Parathyroid adenoma (tissue), 2 donors: ENCODE measurements around the gene MED8.

ENCODE experiments used
- H2AFZ ChIP-seq: fragments of 300-600 bp; sonication (generic); one replicate; pipeline ENCODE4 v1.7.0; 2017; ENCODE audit warnings: antibody characterized with exemption, mild to moderate bottlenecking
- H3K27ac ChIP-seq: fragments of 300-600 bp; sonication (generic); one replicate; pipeline ENCODE4 v1.7.0; 2017
- H3K27me3 ChIP-seq: fragments of 300-600 bp; sonication (generic); one replicate; pipeline ENCODE4 v1.7.0; 2017; ENCODE audit warnings: low read length; ENCODE audit not compliant: control insufficient read depth, insufficient read depth
- H3K36me3 ChIP-seq: fragments of 300-600 bp; sonication (generic); one replicate; pipeline ENCODE4 v1.7.0; 2017; ENCODE audit warnings: low read length; ENCODE audit not compliant: control insufficient read depth, insufficient read depth
- H3K4me1 ChIP-seq: fragments of 300-600 bp; sonication (generic); one replicate; pipeline ENCODE4 v1.7.0; 2017; ENCODE audit warnings: control low read depth
- H3K4me2 ChIP-seq: fragments of 300-600 bp; sonication (generic); one replicate; pipeline ENCODE4 v1.7.0; 2017; ENCODE audit warnings: low read length
- H3K4me3 ChIP-seq: fragments of 300-600 bp; sonication (generic); one replicate; pipeline ENCODE4 v1.7.0; 2017; ENCODE audit warnings: low read depth, low read length
- H3K79me2 ChIP-seq: fragments of 300-600 bp; sonication (generic); one replicate; pipeline ENCODE4 v1.7.0; 2017; ENCODE audit warnings: control low read depth
- H3K9ac ChIP-seq: fragments of 300-600 bp; sonication (generic); one replicate; pipeline ENCODE4 v1.7.0; 2017; ENCODE audit warnings: mild to moderate bottlenecking
- H3K9me3 ChIP-seq: fragments of 300-600 bp; sonication (generic); one replicate; pipeline ENCODE4 v1.7.0; 2017; ENCODE audit warnings: low read length; ENCODE audit not compliant: control insufficient read depth
- CTCF ChIP-seq: fragments of 300-600 bp; sonication (generic); IDR thresholded peaks from one replicate; pipeline ENCODE4 v1.7.0; 2017; ENCODE audit warnings: antibody characterized with exemption, mild to moderate bottlenecking
- donor health status: primary hyperparathyroidism.

The MED8 gene

DNA sequence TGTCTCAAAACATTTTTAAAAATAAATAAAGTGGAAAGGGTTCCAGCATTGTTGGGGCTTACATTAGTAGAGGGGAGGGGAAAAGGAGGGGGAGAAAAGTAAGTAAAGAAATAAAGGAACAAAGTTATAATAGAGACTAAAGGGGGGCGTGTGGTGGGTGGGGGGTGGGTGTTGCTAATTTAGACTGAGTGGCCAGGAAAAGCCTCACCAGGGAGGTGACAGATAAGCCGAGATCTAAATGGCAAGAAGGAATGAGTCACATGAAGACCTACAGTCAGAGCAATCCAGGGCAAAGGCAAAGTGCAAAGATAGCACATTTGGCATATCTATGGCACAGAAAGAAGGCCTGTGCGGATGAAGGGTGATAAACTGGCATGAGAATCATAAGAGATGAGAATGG, 44.5 kb downstream of the MED8 start:
- Histone ChIP-seq H3K27ac (no peak overlapping the region), H3K36me3 (no peaks in the 10 kb centered on the region), H3K9ac (no peak overlapping the region), H3K4me2 (peak overlapping the region; percentile 8), H3K4me3 (no peak overlapping the region), H2AFZ (peak overlapping the region; percentile 29), H3K79me2 (no peaks in the 10 kb centered on the region), H3K27me3 (no peaks in the 10 kb centered on the region), H3K9me3 (no peaks in the 10 kb centered on the region), H3K4me1 (peaks cover 3% of the 10 kb centered on the region)
- no peak for TF ChIP-seq CTCF

DNA sequence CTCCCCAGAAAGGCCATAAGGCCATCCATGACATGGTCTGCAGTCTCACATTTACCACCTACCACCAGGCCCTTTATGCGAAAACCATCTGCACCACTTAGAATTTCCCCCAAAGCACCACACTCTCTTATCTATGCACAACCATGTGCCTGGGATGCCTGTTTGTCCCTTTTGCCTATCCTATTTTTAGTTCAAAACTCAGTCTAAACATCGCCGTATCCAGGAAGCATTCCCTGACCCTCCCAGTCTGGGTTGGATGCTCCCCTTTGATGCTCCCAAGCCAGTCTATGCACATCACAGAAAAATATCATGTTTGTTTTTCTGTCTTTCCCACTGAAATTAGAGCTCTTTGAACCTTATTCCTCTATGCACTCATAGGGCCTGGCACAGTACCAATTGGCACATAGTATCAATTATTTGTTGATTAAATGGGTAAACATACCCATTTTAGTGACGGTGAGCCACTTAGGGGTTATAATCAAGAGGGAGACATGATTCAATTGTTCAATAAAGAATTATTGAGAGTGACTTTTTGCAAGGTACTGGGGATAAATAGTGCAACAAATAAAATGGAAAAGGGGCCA, 45.2 kb downstream of the MED8 start:
- H3K27me3 ChIP-seq: no peaks in the 10 kb centered on the region
- TF ChIP-seq CTCF: no peak
- no peaks in the 10 kb centered on the region for H3K9me3 ChIP-seq
- no peaks in the 10 kb centered on the region for H3K36me3 ChIP-seq
- no peak overlapping the region for H3K27ac ChIP-seq
- no peaks in the 10 kb centered on the region for H3K79me2 ChIP-seq
- H3K4me1 ChIP-seq: peaks cover 3% of the 10 kb centered on the region
- H3K4me2 ChIP-seq: no peak overlapping the region
- H3K4me3 ChIP-seq: no peak overlapping the region
- no peak overlapping the region for H3K9ac ChIP-seq
- no peak overlapping the region for H2AFZ ChIP-seq

DNA sequence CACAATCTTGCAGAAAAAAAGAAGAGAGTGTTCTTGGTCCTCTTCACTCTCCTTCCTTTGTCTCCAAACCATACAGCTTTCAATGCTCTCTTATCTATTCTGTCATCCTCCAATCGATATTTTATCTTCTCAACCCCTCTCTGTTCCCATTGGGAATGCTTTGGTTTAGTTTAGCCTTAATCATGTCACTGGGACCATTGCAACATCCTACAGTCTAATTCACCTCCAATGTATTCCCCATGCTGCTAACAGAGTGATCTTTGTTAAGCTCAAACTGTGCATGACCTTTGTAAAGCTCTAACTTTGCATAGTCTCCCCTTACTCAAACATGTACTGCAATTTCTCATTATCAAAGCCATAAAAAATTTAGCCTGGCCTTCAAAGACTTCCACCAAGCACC, 49.0 kb downstream of the MED8 start:
- Histone ChIP-seq H2AFZ (no peak overlapping the region), H3K9ac (no peak overlapping the region), H3K9me3 (no peaks in the 10 kb centered on the region), H3K4me3 (no peak overlapping the region), H3K36me3 (no peaks in the 10 kb centered on the region), H3K4me2 (no peak overlapping the region), H3K27me3 (no peaks in the 10 kb centered on the region), H3K4me1 (no peaks in the 10 kb centered on the region), H3K79me2 (no peaks in the 10 kb centered on the region), H3K27ac (no peak overlapping the region)
- no peak for TF ChIP-seq CTCF

- TF ChIP-seq CTCF: no peak
- Histone ChIP-seq H3K36me3 (no peaks in the 10 kb centered on the region), H3K27me3 (no peaks in the 10 kb centered on the region), H3K4me1 (no peaks in the 10 kb centered on the region), H3K4me3 (no peak overlapping the region), H3K27ac (no peak overlapping the region), H3K9me3 (no peaks in the 10 kb centered on the region), H3K4me2 (no peak overlapping the region), H3K9ac (no peak overlapping the region), H3K79me2 (no peaks in the 10 kb centered on the region), H2AFZ (no peak overlapping the region)
Observed at GRCh38 chr1:43339584-43340232, 49.9 kb downstream of the MED8 start.

DNA sequence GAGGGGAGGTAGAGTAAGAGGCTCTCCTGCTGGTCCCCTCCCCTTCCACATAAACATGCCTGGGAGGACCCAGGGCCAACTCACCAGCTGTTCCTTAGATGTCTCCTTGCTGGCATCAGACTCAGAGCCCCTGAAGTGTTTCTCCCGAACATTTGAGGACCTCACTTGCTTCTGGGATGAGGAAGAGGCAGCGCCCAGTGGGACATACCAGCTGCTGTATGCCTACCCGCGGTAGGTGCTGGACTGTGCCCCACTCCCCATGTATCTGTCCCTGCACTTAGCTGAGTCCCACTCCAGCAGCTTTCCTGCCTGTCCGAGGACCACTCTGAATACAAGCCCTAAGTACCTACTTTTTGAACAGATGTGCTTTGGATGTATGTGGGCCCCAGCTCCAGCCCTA, 51.6 kb downstream of the MED8 start:
- H3K4me2 ChIP-seq: no peak overlapping the region
- TF ChIP-seq CTCF: no peak
- no peaks in the 10 kb centered on the region for H3K79me2 ChIP-seq
- H3K4me1 ChIP-seq: no peaks in the 10 kb centered on the region
- no peak overlapping the region for H3K4me3 ChIP-seq
- no peaks in the 10 kb centered on the region for H3K27me3 ChIP-seq
- H2AFZ ChIP-seq: no peak overlapping the region
- H3K27ac ChIP-seq: no peak overlapping the region
- H3K9me3 ChIP-seq: no peaks in the 10 kb centered on the region
- no peak overlapping the region for H3K9ac ChIP-seq
- no peaks in the 10 kb centered on the region for H3K36me3 ChIP-seq
